Ammon's horn (tissue), 1 donor: ENCODE results near the gene PSME3IP1.
A peak's percentile ranks its signal among the peaks of the same experiment; 100 is the strongest.

ENCODE experiments used
- DNase-seq: peaks from one replicate; pipeline ENCODE4 v3.0.0-alpha.2; 2016; ENCODE audit warnings: low spot score

The PSME3IP1 gene

DNA sequence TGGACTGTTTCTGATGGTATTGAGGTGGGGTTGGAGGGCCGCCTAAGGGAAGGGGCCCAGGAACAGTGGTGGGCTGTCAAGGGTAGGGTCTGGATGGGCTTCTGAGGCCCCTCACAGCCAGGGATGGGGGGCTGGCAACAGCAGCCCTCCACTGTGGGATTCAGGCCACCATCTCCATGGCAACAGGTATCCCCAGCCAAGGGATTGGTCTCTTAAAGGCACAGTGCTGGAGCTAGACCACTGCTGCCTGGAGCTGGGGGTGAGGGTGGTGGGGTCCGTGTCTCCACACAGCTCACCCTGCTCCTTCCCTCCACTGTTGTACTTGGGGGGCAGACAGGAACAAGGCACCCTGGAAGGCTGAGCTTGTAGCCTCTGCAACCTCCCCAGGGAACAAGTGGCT lies 41.8 kb downstream of the PSME3IP1 start:
- DNase-seq = peak; percentile 19

DNA sequence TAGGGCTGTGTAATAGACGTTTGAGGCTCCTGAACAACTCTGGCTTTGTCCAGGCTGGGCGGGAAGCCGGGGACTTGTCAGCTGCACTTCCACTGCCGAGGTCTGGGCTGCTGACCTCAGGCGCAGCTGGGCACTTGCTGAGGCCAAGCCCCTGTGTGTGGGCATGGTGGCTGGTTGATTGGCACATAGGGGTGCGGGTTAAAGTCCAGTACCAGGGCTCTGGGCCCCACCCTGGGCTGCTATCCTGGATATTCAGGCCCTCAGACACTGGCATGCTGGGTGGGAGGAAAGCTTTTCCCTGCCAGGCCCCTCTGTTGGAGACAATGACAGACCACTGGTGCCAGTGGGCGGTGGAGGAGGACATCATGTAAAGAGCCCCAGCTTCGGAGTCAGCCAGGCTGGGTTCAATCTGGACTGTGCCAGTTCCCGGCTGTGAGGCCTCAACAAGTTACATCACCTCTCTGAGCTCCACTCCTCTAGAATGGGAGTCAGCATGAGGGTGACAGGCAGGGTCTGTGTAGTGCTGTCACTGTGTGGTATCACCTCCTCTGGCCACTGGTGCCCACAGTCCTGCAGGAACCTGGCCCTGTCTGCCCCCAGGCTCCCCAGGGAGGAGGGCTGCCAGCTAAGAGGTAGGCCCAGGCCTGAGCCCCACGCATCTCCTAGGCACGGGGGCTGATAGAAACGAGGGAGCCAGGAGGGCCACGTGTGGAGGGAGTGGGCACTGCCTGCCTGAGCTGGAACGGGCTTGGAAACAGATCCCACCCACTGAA lies 42.5 kb downstream of the PSME3IP1 start:
- DNase-seq = peak; percentile 96

DNA sequence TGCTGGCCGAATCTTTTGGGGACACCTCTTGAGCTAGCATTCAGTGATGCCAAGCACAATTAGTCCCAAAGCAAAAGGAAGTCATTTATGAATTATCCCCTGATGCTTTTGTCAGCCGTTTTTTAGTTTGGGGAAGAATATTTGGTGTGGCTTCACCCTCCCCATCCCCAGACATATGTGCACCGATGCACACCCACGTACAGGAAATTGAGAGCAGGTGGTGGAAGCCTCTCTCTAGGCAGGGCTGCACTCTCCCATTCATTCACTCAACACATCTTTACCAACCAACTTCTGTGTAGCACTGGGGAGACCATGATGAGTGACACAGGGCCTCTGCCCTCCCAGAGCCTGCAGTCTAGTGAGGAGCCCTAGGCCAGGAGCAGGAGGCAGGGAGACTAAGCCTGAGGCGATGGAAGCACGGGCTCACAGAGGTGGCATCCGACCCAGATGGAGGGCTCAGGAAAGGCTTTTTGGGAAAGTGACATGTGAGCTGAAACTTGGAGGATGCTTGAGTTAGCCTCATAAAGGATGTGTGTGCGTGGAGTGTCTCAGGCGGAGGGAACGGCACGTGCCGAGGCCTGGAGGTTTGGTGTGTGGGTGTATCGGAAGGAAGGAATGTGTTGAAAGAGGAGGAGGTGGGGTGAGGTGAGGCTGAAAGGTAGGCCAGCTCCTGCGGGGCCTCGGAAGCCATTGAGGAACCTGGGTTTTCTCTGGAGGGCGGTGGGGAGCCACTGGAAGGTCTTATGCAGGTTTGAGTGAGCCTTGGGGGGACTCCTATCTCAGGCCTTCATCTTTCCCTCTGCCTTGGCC lies 43.8 kb downstream of the PSME3IP1 start:
- peak; percentile 63 for DNase-seq

DNA sequence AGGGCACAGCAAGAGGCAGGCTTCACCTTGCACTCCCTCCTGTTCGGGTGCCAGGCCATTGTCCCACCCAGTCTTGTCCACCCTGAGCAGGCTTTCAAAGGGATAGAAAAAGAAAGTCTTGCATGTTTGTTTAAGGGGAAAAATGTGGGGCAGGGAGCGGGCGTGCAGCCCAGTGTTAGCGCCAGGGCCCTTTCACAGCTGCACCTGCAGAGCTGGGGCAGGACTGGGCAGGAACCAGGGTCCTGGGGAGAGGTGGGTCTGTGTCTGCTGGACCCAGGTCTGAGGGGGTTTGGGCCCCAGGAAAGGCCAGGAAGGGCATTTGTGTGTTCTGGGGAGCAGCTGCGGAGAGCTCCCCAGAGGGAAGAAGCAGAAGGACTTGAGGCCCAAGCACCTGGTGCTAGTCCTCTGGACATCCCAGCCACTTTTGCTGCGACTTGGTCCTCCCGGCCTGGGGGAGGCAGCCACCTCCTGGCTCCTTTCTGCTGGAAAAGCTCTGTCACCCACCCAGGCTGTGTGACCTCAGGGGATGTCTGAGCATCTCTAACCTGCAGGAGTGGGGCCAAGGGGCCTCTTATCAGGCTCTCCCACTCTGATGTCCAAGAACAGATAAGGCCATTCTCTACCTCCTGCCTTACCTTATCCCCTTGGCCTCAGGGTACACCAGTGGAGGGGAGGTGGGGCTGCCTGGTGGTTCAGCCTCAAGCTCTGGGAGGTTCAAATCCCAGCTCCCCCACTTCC lies 44.7 kb downstream of the PSME3IP1 start:
- no peak for DNase-seq

DNA sequence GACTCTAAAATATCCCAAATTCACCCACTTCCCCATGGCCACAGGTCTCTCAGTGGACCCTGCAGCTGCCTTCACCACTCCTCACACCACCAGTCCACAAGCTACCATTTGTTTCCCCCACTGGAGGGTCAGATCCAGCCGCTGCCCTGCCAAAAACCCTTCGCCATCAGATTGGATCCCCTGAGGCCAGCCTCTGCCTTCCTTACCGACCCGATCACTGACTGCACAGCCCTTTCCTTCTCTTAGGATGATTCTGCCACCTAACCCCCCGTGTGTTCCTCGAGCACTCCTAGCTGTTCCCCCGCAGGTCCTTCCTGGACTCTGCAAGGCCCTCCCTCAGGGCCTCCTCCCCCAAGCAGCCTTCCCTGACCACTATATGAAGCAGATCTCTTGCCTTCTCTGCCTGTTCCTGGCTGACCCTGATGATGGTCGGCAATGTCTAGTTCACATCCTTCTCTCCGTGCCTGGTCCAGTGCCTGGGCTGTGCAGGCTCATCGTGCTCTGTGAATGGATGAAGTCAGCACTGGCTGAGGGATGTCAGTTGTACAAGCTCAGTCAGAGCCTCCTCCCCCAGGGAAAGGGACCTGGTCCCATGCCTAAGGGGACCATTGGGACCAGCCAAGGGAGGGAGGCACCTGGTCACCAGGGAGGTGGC lies 47.4 kb downstream of the PSME3IP1 start:
- DNase-seq = no peak

DNA sequence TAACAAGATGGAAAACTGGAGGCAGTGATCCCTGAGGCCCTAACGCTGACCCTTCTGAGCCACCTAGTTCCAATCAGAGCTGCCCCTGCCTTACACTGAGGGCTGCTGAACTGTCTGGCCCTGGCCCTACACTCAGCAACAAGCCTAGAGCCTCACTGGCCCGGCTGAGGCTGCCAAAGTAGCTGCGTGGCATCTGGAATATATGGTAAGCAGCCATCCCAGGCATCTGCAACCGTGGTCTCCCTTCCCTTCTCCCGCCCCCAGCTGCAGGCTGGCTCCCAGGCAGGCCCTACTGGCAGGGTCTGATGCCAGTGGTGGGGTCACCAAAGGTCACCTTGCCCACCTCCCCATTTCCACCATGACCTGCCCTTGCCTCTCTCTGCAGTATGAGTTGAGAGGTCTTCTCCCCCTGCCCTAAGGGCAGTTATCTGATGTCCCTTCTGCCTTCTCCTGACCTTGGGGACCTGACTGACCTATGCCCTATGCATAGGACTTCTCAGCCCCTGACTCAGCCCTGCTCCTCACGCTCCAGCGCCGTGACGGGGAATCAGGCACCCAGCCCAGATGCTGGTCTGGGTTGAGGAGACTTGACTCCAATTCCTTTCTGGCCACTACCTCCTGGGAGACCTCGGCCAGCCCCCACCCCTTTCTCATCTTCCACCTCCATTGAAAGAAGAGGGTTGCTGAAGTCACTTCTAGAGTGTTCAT lies 48.1 kb downstream of the PSME3IP1 start:
- no peak for DNase-seq

DNA sequence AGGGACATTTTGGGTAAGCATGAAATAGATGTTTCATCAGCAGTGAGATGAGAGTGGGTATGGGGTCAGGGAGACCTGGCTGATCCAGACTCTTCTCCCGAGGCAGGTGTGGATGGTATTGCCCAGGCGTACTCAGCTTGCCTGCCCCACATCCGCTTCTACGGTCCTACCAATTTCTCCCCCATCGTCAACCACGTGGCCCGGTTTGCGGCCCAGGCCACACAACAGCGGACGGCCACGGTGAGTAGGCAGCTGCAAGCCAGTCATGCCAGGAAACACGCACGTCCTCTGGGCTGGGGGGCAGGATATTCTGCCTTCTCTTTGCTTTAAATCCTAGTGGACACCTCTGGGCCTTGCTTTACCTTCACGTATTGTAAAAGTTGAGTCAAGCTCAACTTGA lies 48.8 kb downstream of the PSME3IP1 start:
- no peak for DNase-seq

DNA sequence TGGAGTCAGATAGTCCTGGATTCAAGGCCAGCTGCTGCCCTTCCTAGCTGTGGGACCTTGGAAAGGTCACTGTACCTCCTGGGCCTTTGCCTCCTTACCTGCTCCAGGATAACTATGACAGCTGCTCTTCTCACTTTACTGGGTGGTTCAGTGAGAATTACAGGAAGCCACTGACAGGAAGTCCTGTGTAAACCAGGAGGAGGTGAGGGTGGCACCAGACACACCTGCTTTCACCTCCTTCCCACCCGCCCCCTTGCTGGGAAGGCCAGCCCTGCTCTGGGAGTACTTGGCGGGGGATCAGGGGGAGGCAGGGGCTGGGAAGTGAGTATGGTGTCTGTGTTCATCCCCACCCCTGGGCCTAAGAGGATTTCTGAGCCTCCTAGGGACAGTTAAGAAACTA lies 50.9 kb downstream of the PSME3IP1 start:
- DNase-seq = no peak

DNA sequence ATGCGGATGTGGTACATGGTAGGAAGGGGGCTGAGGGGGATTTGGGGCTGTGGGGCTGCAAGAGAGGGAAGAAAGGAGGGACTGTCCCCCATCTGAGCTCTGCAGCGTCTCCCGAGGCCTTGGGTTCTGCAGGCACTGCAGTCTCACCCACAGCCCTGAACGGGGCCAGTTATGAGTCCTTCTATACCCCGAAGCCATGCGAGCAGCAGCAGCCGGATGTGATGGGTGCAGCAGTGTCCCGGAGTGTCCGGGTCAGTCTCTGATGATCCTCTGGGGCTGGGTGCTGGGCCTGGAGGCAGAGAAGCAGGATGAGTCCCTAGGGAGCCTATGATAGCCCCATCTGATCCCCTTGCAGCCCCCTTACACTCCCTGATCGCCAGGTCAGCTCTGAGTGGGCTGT lies 52.0 kb downstream of the PSME3IP1 start:
- DNase-seq = no peak

DNA sequence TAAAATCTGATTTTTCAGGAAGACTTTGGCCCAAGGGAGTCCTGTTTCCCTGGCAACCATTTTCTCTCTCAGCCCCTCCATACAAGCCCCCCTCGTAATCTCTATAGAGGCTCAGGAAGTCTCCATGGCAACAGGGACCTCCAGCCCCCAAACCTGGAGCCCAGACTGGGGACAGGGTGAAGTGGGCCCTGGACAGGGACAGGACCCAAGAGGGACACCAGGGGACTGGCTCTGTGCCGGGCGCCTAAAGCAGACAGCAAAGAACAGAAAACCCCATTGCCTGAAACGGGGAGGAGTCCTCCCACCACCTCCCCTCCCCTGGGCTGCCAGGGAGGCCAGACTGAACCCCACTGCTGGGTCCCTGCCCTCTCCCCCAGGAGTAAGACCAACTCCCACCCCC lies 52.8 kb downstream of the PSME3IP1 start:
- no peak for DNase-seq

DNA sequence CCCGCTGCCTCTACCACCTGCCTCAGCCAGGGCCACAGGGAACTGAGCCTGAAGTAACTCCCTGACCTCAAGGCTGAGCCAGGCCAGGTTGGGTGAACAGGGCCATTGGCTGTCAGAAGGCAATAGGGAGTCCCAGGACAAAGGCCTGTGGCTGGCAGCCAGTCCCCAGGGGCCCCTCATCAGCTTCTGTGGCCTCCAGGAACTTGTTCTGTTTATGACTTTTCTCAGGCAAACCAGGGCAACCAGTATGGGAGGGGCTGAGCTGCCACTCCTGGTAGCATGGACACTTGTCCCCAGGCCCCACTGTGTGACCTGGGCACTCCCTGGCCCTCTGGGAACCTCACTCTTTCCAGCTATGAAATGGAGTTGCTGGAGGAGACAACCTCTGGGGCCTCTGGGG lies 53.4 kb downstream of the PSME3IP1 start:
- no peak for DNase-seq

DNA sequence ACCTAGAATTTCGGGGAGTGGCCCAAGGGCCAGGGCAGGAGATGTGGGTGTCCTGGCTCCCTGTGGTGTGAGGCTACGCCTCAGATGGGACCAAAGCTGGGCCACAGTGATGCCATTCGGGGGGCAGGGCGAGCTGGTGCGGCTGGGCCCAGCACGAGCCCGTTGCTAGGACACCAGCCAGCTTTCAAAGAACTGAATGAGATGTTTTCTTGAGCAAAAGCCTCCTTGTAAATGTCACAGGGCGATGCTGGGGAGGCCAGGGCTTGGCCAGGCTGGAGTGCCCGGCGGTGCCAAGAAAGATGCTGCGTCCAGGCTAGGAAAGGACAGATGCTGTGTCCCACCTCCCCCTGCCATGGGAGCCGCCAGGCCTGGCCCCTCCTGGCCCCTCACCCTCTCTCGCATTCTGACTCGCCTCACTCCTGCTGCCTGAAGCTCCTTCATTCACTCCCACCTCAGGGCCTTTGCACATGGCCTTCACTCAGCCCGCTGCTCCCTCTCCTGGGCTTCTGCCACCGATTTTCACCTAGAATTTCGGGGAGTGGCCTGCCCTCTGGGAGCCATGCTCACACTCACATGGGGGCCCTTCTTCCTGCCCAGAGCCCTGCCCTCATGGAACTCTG lies 54.4 kb downstream of the PSME3IP1 start:
- DNase-seq = peak; percentile 94

DNA sequence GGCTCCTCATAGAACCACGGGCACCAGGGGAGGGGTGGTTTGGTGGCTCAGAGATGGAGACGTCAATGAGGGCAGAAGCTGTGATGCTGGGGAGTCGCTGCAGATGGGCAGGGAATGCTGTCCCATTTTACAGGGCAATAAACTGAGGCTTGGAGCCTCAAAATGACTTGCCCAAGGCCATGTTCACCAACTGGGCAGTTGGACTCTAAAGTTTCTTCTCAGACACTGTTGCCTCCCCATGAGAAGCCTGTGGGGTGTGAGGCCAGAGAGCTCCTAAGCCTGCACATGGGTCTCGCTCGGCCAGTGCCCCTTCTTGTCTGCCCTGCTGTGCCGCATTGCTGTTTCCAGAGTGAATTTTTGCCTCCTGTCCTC lies 54.9 kb downstream of the PSME3IP1 start:
- DNase-seq = no peak

DNA sequence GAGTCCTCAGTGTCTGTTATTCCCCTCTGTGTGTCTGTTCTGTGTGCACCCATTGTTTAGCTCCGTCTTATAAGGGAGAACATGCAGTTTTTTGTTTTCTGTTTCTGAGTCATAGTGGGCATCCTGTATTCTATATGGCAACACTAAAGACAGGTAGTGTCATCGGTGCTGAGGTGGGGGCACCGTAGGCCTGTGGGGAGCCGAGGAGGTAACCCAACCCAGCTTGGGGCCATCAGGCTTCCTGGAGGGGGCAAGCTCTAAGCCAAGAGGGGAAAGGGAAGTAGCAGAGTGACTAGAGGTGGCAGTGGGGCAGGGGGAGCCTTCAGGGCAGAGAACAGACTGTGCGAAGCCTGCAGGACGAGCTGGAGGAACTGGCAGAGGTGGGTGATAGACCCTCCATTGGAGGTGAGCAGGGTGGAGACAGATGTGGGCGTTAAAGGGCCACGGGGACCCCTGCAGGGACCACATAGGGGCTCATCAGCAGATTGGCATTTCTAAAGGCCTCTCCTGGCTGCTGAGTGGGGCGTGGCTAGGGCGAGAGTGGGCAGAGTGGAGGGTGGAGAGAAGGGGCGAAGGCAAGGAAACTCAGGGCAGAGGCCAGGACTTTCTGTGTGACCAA lies 57.0 kb downstream of the PSME3IP1 start:
- DNase-seq = no peak

DNA sequence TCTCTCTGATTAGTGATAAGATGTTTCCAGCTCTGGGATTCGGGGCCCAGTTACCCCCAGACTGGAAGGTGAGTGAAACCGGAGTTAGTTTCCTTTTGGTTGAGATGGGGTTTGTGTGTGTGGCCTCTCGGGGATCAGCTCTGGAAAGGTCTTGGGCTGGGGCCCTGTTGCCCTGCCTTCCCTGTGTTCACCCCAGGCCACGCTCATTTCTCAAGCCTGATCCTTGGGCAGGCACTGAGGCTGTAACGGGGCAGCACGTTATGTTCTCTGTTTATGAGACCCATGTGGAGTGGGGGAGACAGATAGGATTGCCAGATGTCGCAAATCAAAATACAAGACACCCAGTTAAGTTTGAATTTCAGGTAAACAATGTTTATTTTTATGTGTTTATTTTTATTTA lies 58.0 kb downstream of the PSME3IP1 start:
- DNase-seq = no peak

DNA sequence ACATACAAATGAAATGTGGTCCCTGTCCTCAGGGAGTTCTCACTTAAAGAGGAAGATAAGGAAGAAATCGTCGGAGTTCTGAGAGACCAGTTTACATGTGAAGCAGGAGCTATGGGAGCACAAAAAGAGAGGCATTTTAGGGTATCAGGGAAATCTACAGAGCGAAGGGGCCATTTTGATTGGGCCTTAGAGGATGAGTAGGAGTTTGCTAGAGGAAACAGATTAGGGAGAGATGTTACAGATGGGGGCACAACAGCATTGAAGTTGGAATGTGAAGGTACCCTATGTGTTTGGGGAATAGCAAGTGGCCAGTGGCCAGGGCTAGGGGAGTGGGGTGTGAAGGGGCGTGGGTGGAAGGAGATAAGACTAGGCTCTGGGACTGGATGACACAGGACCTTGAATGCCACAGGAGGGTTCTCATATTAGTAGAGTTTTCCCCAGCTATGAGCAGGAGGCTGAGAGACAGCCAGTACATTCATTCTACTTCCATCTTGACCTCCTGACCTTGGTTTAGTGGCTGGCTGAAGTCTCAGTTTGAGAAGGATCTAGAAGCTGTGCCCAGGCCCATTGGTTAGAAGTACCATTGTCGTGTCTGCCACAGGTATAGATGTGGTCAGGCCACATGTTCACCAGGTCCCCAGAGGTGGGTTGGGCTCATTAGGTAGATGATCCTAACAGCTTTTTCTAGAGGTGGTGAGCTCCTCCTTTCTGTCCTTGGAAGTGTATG lies 58.6 kb downstream of the PSME3IP1 start:
- no peak for DNase-seq

DNA sequence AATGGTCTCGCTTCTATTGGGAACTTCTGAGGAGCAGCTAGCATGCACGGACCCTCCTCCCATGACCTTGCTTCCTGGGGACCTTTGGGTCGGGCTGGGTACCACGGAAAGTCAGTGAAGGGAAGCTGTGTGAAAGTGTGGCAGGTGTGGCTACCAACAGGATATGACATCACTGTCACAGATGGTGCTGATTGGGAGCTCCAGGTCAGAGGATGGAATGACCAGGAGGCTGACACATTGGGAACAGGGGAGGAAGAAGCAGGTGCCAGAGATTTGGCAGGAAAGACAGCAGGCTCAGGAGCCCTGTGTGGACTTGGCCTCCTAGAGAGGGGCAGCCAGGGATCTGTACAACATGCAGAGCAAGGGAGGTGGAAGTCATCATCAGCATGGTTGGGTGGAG lies 59.4 kb downstream of the PSME3IP1 start:
- no peak for DNase-seq

DNA sequence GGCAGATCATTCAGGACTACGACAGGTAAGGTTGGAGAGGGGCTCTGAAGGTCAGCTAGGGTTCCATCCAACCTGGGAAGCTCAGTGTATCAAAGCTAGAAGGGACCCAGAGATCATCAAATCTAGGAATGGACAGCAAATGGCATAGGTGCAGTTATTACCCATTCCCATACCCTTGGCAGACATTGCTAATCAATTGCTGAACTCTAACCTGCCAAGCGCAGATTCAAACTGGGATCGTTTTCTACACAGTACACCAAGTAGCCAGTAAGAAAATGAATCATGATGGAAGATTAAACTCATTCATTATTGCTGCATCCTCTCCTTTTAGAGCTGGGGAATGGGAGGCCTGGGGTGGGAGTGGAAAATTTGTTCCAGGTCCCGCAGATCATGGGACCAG lies 59.9 kb downstream of the PSME3IP1 start:
- no peak for DNase-seq

DNA sequence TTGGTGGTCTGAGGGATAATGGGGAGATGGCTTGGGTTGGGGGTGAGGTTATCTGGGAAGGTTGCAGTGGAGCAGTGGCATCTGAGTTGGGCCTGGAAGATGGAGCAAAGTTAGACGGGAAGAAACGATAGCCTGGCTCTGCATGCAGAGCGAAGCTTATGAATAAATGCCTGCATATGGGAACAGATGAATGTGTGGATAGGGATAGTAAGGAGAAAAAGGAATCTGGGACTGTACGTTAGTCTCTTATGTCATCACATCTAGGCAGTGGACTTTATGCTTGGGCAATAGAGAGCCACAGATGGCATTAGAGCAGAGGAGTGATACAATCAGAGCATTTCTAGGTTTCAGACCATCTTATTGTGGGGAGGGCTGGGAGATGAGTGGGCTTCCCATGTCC lies 60.5 kb downstream of the PSME3IP1 start:
- DNase-seq = no peak
